ENCODE results near the gene TRMT1. TPM values are rescaled to one million over a fixed set of nuclear protein-coding genes. Genes with fewer than 3 reads are reported as not detected.
A peak's percentile ranks its signal among the peaks of the same experiment; 100 is the strongest.

TRMT1 gene
- total RNA-seq, 1 experiment from 2014 or later, result 42.6 TPM

- Mint-ChIP-seq H3K9me3 (ENCODE audit: unreplicated experiment) (no peaks in the 10 kb centered on the region), H3K27ac (ENCODE audit: unreplicated experiment) (no peak overlapping the region), H3K27me3 (ENCODE audit: insufficient read depth, unreplicated experiment) (peaks cover 4% of the 10 kb centered on the region), H3K4me3 (ENCODE audit: unreplicated experiment) (peak overlapping the region; percentile 42), H3K36me3 (ENCODE audit: insufficient read depth, unreplicated experiment) (no peaks in the 10 kb centered on the region), H3K4me1 (ENCODE audit: low read depth, unreplicated experiment) (peaks cover 7% of the 10 kb centered on the region)
- Histone ChIP-seq H3K9me3 (no peaks in the 10 kb centered on the region), H3K4me3 (ENCODE audit: low read depth, low read length) (no peak overlapping the region), H3K36me3 (ENCODE audit: control insufficient read depth, insufficient read depth, low read length) (no peaks in the 10 kb centered on the region), H3K4me1 (no peaks in the 10 kb centered on the region), H3K27me3 (replicated peaks; ENCODE audit: control insufficient read depth, insufficient read depth, low read length) (no peaks in the 10 kb centered on the region)
- ChIA-PET POLR2A (no interaction called here), CTCF (interaction anchor here (0.5 to 4.3 kb wide), 7 partner anchors 11 to 205 kb away, joined by 3 to 64 read pairs (median 3); partner anchors contain the start of gene GCDH)
- intact Hi-C loops (cut with micrococcal nuclease; ENCODE audit: unreplicated experiment), result no loop called here
- peak; percentile 35 to 52 for TF ChIP-seq CTCF (IDR thresholded peaks at IDR 0.05; ENCODE audit: insufficient read depth in 1 of 2, low read depth in 1 of 2, low read length in 1 of 2, severe bottlenecking in 1 of 2, unreplicated experiment in 1 of 2)
- no TSS peak for BruUV-seq (replicated peaks)
- DNase-seq, result peak; percentile 53 to 69
Observed at GRCh38 chr19:13095934-13096927, 20.3 kb downstream of the TRMT1 start.

GRCh38 chr19:13095393-13095784 lies 21.2 kb downstream of the TRMT1 start:
- TF ChIP-seq CTCF (IDR thresholded peaks at IDR 0.05; ENCODE audit: insufficient read depth in 1 of 2, low read depth in 1 of 2, low read length in 1 of 2, severe bottlenecking in 1 of 2, unreplicated experiment in 1 of 2), result no peak
- no peak overlapping the region for H3K4me3 Mint-ChIP-seq (ENCODE audit: unreplicated experiment)
- H3K4me3 ChIP-seq (ENCODE audit: low read depth, low read length), result no peak overlapping the region
- H3K4me1 ChIP-seq, result no peaks in the 10 kb centered on the region
- no peaks in the 10 kb centered on the region for H3K9me3 ChIP-seq
- CTCF ChIA-PET, result interaction anchor here (0.7 to 4.3 kb wide), 4 partner anchors 117 to 146 kb away, joined by 3 to 64 read pairs (median 20); no protein-coding TSS in a partner anchor
- no TSS peak for BruUV-seq (replicated peaks)
- DNase-seq, result no peak
- no peaks in the 10 kb centered on the region for H3K36me3 ChIP-seq (ENCODE audit: control insufficient read depth, insufficient read depth, low read length)
- no peaks in the 10 kb centered on the region for H3K27me3 ChIP-seq (replicated peaks; ENCODE audit: control insufficient read depth, insufficient read depth, low read length)
- intact Hi-C loops (cut with micrococcal nuclease; ENCODE audit: unreplicated experiment), result no loop called here
- POLR2A ChIA-PET, result no interaction called here
- no peak overlapping the region for H3K27ac Mint-ChIP-seq (ENCODE audit: unreplicated experiment)
- H3K36me3 Mint-ChIP-seq (ENCODE audit: insufficient read depth, unreplicated experiment), result no peaks in the 10 kb centered on the region
- H3K27me3 Mint-ChIP-seq (ENCODE audit: insufficient read depth, unreplicated experiment), result peaks cover 4% of the 10 kb centered on the region
- peaks cover 7% of the 10 kb centered on the region for H3K4me1 Mint-ChIP-seq (ENCODE audit: low read depth, unreplicated experiment)
- H3K9me3 Mint-ChIP-seq (ENCODE audit: unreplicated experiment), result no peaks in the 10 kb centered on the region

- intact Hi-C loops (cut with micrococcal nuclease; ENCODE audit: unreplicated experiment), result loop anchor here (1.0 to 5.0 kb wide), 2 partner anchors 63 to 117 kb away; no protein-coding TSS in a partner anchor
- no peak for DNase-seq
- Mint-ChIP-seq H3K27me3 (ENCODE audit: insufficient read depth, unreplicated experiment) (peaks cover 4% of the 10 kb centered on the region), H3K4me3 (ENCODE audit: unreplicated experiment) (no peak overlapping the region), H3K4me1 (ENCODE audit: low read depth, unreplicated experiment) (peaks cover 7% of the 10 kb centered on the region), H3K36me3 (ENCODE audit: insufficient read depth, unreplicated experiment) (no peaks in the 10 kb centered on the region), H3K27ac (ENCODE audit: unreplicated experiment) (no peak overlapping the region), H3K9me3 (ENCODE audit: unreplicated experiment) (no peaks in the 10 kb centered on the region)
- Histone ChIP-seq H3K4me3 (ENCODE audit: low read depth, low read length) (no peak overlapping the region), H3K36me3 (ENCODE audit: control insufficient read depth, insufficient read depth, low read length) (no peaks in the 10 kb centered on the region), H3K4me1 (no peaks in the 10 kb centered on the region), H3K9me3 (no peaks in the 10 kb centered on the region), H3K27me3 (replicated peaks; ENCODE audit: control insufficient read depth, insufficient read depth, low read length) (no peaks in the 10 kb centered on the region)
- no TSS peak for BruUV-seq (replicated peaks)
- ChIA-PET CTCF (interaction anchor here (0.6 to 4.3 kb wide), 5 partner anchors 24 to 145 kb away, joined by 3 to 64 read pairs (median 6); no protein-coding TSS in a partner anchor), POLR2A (no interaction called here)
- no peak for TF ChIP-seq CTCF (IDR thresholded peaks at IDR 0.05; ENCODE audit: insufficient read depth in 1 of 2, low read depth in 1 of 2, low read length in 1 of 2, severe bottlenecking in 1 of 2, unreplicated experiment in 1 of 2)
Observed at GRCh38 chr19:13094771-13095392, 21.7 kb downstream of the TRMT1 start.
